ENCODE results near the gene KLHDC8B.
"Not testable (repeated sequence)": the region's sequence is repeated elsewhere in the genome, so short reads cannot be mapped to it uniquely, and the experiment has no call there.

Gene KLHDC8B

DNA sequence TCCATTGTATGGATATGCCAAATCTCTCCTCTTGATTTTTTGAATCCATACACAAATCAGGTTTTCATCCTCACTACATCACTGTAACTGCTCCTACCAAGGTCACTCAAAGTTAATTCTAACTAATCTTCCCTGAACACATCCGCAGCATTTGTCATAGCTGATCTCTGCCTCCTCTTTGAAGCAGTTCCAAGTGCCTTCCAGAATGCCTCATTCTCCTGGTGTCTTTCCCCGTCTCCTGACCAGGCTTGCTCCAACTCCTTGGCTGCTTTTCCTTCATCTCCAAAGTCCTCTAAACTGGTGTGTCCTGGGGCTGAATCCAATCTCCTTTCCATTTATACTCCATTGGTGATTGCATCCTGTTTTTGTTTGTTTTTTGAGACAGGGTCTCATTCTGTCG lies 26.8 kb downstream of the KLHDC8B start:
- no peak for DNase-seq

DNA sequence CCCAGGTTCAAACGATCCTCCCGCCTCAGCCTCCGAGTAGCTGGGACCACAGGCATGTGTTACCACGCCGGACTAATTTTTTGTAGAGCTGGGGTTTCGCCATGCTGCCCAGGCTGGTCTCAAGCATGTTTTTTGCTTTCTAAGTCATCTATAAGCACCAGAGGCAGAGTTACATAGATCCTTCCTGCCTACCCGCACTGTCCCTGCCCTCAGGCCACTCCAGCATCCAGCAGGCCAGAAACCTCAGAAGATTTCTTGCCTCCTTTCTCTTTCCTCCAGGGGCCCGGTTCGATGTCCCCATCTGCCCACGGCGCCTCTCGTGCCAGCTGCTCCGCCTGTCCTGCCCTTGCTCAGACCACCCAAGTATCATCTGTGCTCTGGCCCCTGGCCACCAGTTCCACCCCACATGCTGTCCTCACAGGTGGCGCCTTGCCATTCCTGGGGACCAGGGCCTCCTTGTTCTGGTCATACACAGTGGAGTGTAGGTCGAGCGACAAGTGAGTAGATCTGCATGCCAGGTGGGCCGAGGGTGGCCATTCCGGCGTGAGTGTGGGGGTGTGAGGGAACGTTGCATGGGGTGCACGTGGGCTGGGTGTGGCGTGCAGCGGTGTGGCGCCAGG lies 27.3 kb downstream of the KLHDC8B start:
- no peak for DNase-seq

DNA sequence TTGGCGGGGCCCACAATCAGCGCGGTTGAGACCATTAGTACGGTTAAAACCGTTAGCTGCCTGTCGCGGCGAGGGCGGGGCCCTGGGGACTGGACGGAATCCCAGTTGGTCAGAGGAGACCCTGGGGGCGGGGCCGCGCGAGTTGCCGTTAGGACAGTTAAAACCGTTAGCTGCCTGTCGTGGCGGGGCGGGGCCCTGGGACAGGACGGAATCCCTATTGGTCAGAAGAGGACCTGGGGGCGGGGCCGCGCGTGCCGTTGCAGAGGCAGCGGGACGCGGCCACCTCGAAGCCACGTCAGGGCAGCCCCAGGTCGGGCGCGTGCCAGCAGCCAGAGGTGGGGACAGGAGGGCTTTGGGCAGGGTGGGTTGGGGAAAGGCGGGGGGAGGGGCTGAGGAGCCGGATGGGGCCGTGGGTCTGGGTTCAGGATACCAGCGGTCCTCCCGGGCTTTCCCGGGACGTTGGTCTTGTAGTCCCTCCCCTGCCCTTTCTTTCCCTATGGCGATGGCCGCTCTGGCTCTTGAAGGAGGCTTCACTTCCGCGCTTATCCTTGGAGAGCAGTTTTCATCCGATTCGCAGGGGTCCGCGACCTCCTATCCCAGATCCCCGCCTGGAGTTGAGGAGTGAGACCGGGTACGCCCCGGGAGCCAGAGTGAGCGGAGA lies 28.0 kb downstream of the KLHDC8B start:
- no peak for DNase-seq

DNA sequence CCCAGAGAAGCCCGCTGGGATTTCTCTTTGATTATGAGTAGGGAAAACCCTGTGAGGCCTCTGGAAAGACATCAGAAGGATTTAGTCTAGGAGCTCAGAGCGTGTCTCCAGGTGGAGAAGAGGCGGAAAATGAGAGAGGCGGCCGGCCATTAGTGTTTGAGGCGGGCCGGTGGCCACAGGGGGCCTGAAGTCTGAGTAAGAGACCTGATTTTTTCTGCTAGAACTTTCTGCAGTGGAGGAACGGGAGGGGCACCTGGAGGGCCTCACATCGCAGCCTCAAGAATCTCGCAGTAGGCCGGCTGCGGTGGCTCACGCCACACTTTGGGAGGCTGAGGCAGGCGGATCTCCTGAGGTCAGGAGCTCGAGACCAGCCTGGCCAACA lies 28.5 kb downstream of the KLHDC8B start:
- no peak for DNase-seq

DNA sequence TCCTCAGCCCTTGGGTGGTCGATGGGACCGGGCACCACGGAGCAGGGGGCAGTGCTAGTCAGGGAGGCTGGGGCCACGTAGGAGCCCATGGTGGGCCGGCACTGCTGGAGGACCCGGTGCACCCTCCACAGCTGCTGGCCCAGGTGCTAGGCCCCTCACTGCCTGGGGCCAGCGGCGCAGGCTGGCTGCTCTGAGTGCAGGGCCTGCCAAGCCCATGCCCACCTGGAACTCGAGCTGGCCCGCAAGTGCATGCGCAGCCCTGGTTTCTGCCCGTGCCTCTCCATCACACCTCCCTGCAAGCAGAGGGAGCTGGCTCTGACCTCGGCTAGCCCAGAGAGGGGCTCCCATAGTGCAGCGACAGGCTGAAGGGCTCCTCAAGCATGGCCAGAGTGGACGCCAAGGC lies 42.1 kb downstream of the KLHDC8B start:
- no peak for DNase-seq

DNA sequence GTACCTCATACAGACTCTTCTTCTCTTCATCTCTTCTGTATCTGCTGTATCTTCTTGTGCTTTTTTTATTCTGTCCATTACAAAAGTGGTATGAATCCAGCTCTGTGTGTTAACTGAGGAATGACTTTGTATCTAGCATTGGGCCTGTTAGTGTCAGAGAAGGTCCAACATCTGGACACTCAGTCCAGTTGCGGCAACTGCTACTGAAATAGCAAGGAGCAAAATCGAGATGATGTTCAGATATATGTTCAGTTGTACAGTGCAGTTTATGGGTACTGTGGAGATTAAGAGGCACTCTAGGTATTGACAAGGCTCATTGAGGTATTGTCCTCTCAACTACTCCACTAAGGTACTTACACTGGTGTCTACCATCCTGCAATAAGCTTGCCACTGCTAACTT lies 42.6 kb downstream of the KLHDC8B start:
- DNase-seq, result no peak

DNA sequence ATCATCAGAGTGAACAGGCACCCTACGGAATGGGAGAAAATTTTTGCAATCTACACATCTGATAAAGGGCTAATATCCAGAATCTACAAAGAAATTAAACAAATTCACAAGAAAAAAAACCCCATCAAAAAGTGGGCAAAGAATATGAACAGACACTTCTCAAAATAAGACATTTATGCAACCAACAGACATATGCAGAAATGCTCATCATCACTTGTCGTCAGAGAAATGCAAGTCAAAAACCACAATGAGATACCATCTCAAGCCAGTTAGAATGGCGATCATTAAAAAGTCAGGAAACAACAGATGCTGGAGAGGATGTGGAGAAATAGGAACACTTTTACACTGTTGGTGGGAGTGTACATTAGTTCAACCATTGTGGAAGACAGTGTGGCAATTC lies 45.3 kb downstream of the KLHDC8B start:
- not testable (repeated sequence) for DNase-seq

DNA sequence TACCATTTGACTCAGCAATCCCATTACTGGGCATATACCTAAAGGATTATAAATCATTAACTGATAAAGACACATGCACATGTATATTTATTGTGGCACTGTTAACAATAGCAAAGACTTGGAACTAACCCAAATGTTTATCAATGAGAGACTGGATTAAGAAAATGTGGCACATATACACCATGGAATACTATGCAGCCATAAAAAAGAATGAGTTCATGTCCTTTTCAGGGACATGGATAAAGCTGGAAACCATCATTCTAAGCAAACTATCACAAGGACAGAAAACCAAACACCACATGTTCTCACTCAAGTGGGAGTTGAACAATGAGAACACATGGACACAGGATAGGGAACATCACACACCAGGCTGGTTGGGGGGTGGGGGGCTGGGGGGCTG lies 45.7 kb downstream of the KLHDC8B start:
- not testable (repeated sequence) for DNase-seq

DNA sequence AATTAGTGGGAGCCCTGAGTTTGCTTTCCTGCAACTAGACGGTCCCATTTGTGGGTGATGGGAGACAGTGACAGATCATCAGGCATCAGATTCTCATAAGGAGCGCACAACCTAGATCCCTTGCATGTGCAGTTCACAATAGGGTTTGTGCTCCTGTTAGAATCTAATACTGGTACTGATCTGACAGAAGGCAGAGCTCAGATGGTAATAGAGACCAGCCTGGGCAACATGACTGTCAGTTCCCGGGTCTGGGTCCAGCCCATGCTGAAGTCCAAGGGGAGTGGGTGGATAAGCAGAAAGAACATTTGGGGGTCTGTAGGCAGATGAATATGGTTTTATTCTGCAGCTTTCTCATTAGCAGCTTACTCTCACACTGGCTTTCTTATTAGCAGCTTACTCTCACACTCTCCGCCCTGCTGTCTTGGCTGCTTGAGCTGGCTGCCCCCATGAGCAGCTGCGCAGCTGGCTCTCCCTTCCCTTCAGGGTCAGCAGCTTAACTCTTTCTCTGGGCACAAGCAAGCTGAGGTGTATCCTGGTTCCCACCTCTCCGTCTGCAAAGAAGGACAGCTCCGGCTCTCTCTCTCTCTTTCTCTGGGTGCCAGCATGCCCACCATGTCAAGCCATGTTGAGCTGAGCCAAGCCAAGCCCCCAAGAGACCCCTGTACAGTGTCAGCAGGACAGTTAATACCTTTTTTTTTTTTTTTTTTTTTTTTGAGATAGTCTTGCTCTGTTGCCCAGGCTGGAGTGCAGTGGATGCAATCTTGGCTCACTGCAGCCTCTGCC lies 46.5 kb downstream of the KLHDC8B start:
- no peak for DNase-seq

DNA sequence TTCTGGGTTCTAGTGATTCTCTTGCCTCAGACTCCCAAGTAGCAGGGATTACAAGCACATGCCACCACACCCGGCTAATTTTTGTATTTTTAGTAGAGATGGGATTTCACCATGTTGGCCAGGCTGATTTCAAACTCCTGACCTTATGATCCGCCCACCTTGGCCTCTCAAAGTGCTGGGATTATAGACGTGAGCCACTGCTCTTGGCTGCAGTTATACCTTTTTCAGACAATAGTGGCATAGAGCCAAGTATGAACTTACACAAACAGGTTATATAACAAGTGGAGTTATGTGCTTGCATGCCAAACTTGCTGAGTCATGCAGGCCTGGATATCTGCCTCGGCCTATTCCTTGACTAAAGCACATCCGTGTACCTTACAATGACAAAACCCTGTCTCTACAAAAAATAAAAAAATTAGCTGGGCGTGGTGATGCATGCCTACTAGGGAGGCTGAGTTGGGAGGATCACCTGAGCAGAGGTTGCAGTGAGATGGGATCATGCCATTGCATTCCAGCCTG lies 47.1 kb downstream of the KLHDC8B start:
- not testable (repeated sequence) for DNase-seq

DNA sequence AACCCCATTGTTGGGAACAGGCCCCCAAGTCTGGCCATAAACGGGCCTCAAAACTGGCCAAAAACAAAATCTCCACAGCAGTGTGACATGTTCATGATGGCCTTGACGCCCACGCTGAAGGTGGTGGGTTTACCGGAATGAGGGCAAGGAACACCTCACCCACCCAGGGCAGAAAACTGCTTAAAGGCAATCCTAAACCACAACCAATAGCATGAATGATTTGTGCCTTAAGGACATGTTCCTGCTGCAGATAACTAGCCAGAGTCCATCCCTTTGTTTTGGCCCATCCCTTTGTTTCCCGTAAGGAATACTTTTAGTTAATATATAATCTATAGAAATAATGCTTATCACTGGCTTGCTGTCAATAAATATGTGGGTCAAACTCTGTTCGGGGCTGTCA lies 47.7 kb downstream of the KLHDC8B start:
- DNase-seq, result no peak

DNA sequence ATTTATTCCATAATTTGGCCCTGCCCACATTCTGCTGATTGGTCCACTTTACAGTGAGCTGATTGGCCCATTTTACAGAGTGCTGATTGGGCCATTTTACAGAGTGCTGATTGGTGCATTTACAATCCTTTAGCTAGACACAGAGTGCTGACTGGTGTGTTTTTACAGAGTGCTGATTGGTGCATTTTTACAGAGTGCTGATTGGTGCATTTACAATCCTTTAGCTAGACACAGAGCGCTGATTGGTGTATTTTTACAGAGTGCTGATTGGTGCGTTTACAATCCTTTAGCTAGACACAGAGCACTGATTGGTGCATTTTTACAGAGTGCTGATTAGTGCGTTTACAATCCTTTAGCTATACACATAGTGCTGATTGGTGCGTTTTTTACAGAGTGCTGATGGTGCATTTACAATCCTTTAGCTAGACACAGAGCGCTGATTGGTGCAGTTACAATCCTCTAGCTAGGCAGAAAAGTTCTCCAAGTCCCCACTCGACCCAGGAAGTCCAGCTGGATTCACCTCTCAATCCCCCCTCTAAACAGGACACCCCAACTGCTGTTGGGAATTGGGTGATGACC lies 49.7 kb downstream of the KLHDC8B start:
- not testable (repeated sequence) for DNase-seq

DNA sequence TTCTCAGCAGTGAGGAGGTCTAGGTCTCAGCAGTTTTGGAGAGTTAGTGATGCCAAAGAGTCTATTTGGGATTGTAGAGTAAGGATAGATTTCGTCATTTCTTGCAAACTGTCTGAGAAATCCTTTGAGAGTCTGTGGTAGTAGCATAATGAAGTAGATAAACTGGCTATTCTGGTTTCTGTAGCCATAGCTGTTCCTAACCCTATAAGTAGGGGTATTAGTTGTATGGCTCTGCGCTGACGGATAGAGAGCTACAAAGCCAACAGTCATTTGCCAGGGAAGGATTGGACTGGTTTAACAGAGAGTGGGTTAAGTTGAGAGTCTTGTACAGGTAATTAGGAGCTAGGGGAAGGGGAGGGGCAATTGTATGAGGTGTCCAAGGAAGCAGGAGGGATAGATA lies 50.6 kb downstream of the KLHDC8B start:
- no peak for DNase-seq

All from CD4-positive, alpha-beta T cell treated with Interleukin-21 for 1 hour (primary cell).